Measurements from ENCODE around the gene HYOU1.

DNA sequence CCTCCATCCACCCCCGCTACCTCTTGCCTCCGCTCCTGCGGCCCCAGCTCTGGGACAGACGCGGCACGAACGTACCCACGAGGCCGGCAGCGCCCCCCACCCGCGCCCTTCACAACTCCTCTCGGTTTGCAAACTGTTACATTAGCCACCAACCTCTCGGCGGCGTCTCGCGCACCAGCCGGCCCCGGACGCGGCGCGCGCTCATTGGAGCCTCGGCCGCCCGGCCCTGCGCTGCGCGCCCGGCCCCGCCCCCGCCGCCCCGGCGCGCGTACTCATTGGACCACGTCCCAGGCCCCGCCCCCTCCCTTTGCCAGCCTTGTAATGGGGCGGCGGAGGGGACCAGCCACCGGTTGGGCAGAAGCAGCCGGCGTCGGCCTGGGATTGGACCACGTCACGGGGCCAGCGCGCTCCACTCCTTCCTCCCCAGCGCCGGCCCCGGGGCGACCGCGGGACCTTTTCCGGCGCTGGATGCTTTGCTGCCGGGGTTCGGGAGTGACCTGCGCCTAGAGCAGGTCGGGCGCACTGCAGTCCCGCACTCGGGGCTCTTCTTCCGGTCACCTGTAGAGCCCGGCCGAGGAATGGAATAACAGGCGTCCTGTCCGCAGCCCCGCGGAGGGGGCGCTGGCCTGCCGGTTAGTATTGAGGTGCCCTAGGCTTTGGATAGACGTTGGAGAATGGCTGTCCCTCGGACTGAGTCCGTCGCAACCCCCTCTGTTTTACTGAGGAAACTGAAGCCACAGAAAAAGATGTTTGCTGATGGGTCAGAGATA is at the start of gene HYOU1:
- peak in 1 of 4 experiments; percentile 37 for TF ChIP-seq CTCF (IDR thresholded peaks at IDR 0.05)
- TF ChIP-seq POLR2A (IDR thresholded peaks at IDR 0.05) = peak; percentile 74 to 83

Data from uterus (tissue), 2 donors.